H9 (cell line): ENCODE measurements around the gene TANGO6. TPM values are rescaled to one million over a fixed set of nuclear protein-coding genes. Genes with fewer than 3 reads are reported as not detected.

Experiments
- DNase-seq: peaks from one replicate; pipeline ENCODE4 v3.0.0-alpha.2; 2017
- H2AFZ ChIP-seq: one replicate; pipeline ENCODE4 v1.6.1; 2013; ENCODE audit warnings: mild to moderate bottlenecking, low read length, control low read depth, moderate library complexity
- H2AK5ac ChIP-seq: 2 replicates; pipeline ENCODE4 v1.6.1; 2013; ENCODE audit warnings: low read length, control low read depth, mixed read lengths; ENCODE audit not compliant: insufficient read length
- H2BK120ac ChIP-seq: one replicate; pipeline ENCODE4 v1.6.1; 2013; ENCODE audit warnings: low read depth, mild to moderate bottlenecking, low read length, control low read depth, inconsistent platforms; ENCODE audit not compliant: poor library complexity, severe bottlenecking
- H2BK12ac ChIP-seq: 2 replicates; pipeline ENCODE4 v1.6.1; 2013; ENCODE audit warnings: low read length, control low read depth, mixed read lengths, low read depth; ENCODE audit not compliant: insufficient read length
- H2BK15ac ChIP-seq: 2 replicates; pipeline ENCODE4 v1.6.1; 2013; ENCODE audit warnings: low read depth, low read length, control low read depth
- H2BK20ac ChIP-seq: one replicate; pipeline ENCODE4 v1.6.1; 2013; ENCODE audit warnings: low read depth, mild to moderate bottlenecking, low read length, control low read depth, inconsistent platforms; ENCODE audit not compliant: poor library complexity, severe bottlenecking
- H2BK5ac ChIP-seq: 2 replicates; pipeline ENCODE4 v1.6.1; 2013; ENCODE audit warnings: low read length, control low read depth, mixed read lengths; ENCODE audit not compliant: insufficient read length
- H3K14ac ChIP-seq: 2 replicates; pipeline ENCODE4 v1.6.1; 2013; ENCODE audit warnings: low read length, control low read depth; ENCODE audit not compliant: insufficient read depth
- H3K18ac ChIP-seq: 2 replicates; pipeline ENCODE4 v1.6.1; 2013; ENCODE audit warnings: low read depth, mild to moderate bottlenecking, mixed read lengths, low read length, control low read depth; ENCODE audit not compliant: insufficient read length
- H3K23ac ChIP-seq: 2 replicates; pipeline ENCODE4 v1.6.1; 2013; ENCODE audit warnings: low read length, control low read depth, mixed read lengths, low read depth; ENCODE audit not compliant: insufficient read length
- H3K23me2 ChIP-seq: 2 replicates; pipeline ENCODE4 v1.6.1; 2013; ENCODE audit warnings: low read depth, mild to moderate bottlenecking, mixed read lengths, low read length, control low read depth; ENCODE audit not compliant: insufficient read length, poor library complexity, severe bottlenecking
- H3K27ac ChIP-seq: 2 replicates; pipeline ENCODE4 v1.5.1; 2013; ENCODE audit warnings: low read length, control low read depth, mixed read lengths, low read depth; ENCODE audit not compliant: insufficient read length
- H3K27me3 ChIP-seq: 2 replicates; pipeline ENCODE4 v1.6.1; 2013; ENCODE audit warnings: low read length, control low read depth, inconsistent platforms; ENCODE audit not compliant: insufficient read depth
- H3K4ac ChIP-seq: 2 replicates; pipeline ENCODE4 v1.6.1; 2013; ENCODE audit warnings: low read depth, mild to moderate bottlenecking, control low read depth, inconsistent platforms, low read length, moderate library complexity
- H3K4me1 ChIP-seq: 2 replicates; pipeline ENCODE4 v1.6.1; 2013; ENCODE audit warnings: low read length, control low read depth, inconsistent platforms; ENCODE audit not compliant: insufficient read depth
- H3K4me2 ChIP-seq: 2 replicates; pipeline ENCODE4 v1.6.1; 2013; ENCODE audit warnings: low read length, control low read depth, mixed read lengths; ENCODE audit not compliant: insufficient read length, insufficient read depth
- H3K56ac ChIP-seq: 2 replicates; pipeline ENCODE4 v1.6.1; 2013; ENCODE audit warnings: low read depth, mild to moderate bottlenecking, mixed read lengths, low read length, control low read depth; ENCODE audit not compliant: insufficient read length
- H3K79me1 ChIP-seq: 2 replicates; pipeline ENCODE4 v1.6.1; 2013; ENCODE audit warnings: low read depth, mild to moderate bottlenecking, moderate library complexity, low read length, control low read depth, inconsistent platforms; ENCODE audit not compliant: insufficient read depth, poor library complexity, severe bottlenecking
- H3K79me2 ChIP-seq: 2 replicates; pipeline ENCODE4 v1.6.1; 2013; ENCODE audit warnings: low read length, control low read depth, inconsistent platforms; ENCODE audit not compliant: insufficient read depth
- H3K9ac ChIP-seq: 2 replicates; pipeline ENCODE4 v1.6.1; 2013; ENCODE audit warnings: low read length, control low read depth, mixed read lengths; ENCODE audit not compliant: insufficient read length; ENCODE audit errors: extremely low read depth
- H3K9me3 ChIP-seq: one replicate; pipeline ENCODE4 v1.6.1; 2013; ENCODE audit warnings: low read depth, low read length, inconsistent platforms; ENCODE audit not compliant: control insufficient read depth
- H3T11ph ChIP-seq: one replicate; pipeline ENCODE4 v1.6.1; 2013; ENCODE audit warnings: mild to moderate bottlenecking, low read length, control low read depth, inconsistent platforms
- H4K20me1 ChIP-seq: one replicate; pipeline ENCODE4 v1.6.1; 2013; ENCODE audit not compliant: control insufficient read depth, insufficient read length, insufficient read depth
- H4K5ac ChIP-seq: 2 replicates; pipeline ENCODE4 v1.6.1; 2013; ENCODE audit warnings: low read depth, mild to moderate bottlenecking, mixed read lengths, low read length, control low read depth; ENCODE audit not compliant: insufficient read length
- H4K8ac ChIP-seq: replicated peaks from 2 replicates; pipeline ENCODE4 v1.6.1; 2013; ENCODE audit warnings: low read length, control low read depth, mixed read lengths, low read depth; ENCODE audit not compliant: insufficient read length
- H4K91ac ChIP-seq: 2 replicates; pipeline ENCODE4 v1.6.1; 2013; ENCODE audit warnings: low read depth, mild to moderate bottlenecking, moderate library complexity, mixed read lengths, low read length, control low read depth; ENCODE audit not compliant: insufficient read length
- H3K27ac Mint-ChIP-seq, 3 experiments: 2 replicates in 2 of 3; 3 replicates in 1 of 3; pipeline ENCODE4 v1.8.0; 2020 to 2021; ENCODE audit warnings: mixed read lengths in 3 of 3, mild to moderate bottlenecking in 1 of 3, moderate library complexity in 1 of 3
- H3K27me3 Mint-ChIP-seq: 2 replicates; pipeline ENCODE4 v1.8.0; 2021; ENCODE audit warnings: low read depth, mild to moderate bottlenecking, moderate library complexity, mixed read lengths
- H3K36me3 Mint-ChIP-seq, 3 experiments: 2 replicates in 2 of 3; 3 replicates in 1 of 3; pipeline ENCODE4 v1.8.0; 2020 to 2021; ENCODE audit warnings: low read depth in 3 of 3, mixed read lengths in 3 of 3; ENCODE audit not compliant: insufficient read depth in 1 of 3
- H3K4me1 Mint-ChIP-seq, 2 experiments: 2 replicates each; pipeline ENCODE4 v1.8.0; 2020; ENCODE audit warnings: mixed read lengths in 2 of 2
- H3K4me3 Mint-ChIP-seq, 2 experiments: 2 replicates in 1 of 2; 3 replicates in 1 of 2; pipeline ENCODE4 v1.8.0; 2020 to 2021; ENCODE audit warnings: mild to moderate bottlenecking in 2 of 2, mixed read lengths in 2 of 2, moderate library complexity in 1 of 2
- H3K9me3 Mint-ChIP-seq, 2 experiments: 2 replicates in 1 of 2; 3 replicates in 1 of 2; pipeline ENCODE4 v1.8.0; 2020; ENCODE audit warnings: mild to moderate bottlenecking in 2 of 2, mixed read lengths in 2 of 2, moderate library complexity in 1 of 2
- WGBS: extraction: QIAGEN DNeasy Blood & Tissue Kit; methylation state at CpG from one replicate; pipeline ENCODE4 v1.1.7; 2013; ENCODE audit warnings: missing lambda C conversion rate, low lambda C conversion rate, mixed read lengths; ENCODE audit not compliant: insufficient read length; ENCODE audit errors: extremely low coverage; 5-methylcytosine and 5-hydroxymethylcytosine counted together
- total RNA-seq: library from RNA; stranded (reverse); gene quantifications from 2 replicates; pipeline ENCODE4 v1.2.1, GENCODE V29; 2021
- TF ChIP-seq, protein P1 (sequence below): fragments of 200-600 bp; sonication (generic); conservative IDR thresholded peaks from 3 replicates; pipeline ENCODE4 v1.8.0; 2021; ENCODE audit warnings: antibody characterized with exemption, mild to moderate bottlenecking

TANGO6 gene
- total RNA-seq, 1 experiment from 2014 or later = 12.0 TPM

- no peaks in the 10 kb centered on the region for H3K9me3 ChIP-seq
- H3K79me1 ChIP-seq = no peaks in the 10 kb centered on the region
- H2AFZ ChIP-seq = no peak overlapping the region
- H3K4me1 Mint-ChIP-seq = peaks cover 3 to 8% of the 10 kb centered on the region in 2 experiments
- no peak overlapping the region for H3K56ac ChIP-seq
- H3K9me3 Mint-ChIP-seq = peaks cover 3 to 4% of the 10 kb centered on the region in 2 experiments; a peak in 2 of 5 replicates
- TF ChIP-seq, protein P1, sequence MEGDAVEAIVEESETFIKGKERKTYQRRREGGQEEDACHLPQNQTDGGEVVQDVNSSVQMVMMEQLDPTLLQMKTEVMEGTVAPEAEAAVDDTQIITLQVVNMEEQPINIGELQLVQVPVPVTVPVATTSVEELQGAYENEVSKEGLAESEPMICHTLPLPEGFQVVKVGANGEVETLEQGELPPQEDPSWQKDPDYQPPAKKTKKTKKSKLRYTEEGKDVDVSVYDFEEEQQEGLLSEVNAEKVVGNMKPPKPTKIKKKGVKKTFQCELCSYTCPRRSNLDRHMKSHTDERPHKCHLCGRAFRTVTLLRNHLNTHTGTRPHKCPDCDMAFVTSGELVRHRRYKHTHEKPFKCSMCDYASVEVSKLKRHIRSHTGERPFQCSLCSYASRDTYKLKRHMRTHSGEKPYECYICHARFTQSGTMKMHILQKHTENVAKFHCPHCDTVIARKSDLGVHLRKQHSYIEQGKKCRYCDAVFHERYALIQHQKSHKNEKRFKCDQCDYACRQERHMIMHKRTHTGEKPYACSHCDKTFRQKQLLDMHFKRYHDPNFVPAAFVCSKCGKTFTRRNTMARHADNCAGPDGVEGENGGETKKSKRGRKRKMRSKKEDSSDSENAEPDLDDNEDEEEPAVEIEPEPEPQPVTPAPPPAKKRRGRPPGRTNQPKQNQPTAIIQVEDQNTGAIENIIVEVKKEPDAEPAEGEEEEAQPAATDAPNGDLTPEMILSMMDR = no peak
- peak overlapping the region; percentile 2 to 40 (median 27); a peak in 3 of 7 replicates for H3K27ac Mint-ChIP-seq
- H2BK5ac ChIP-seq = no peak overlapping the region
- no peak overlapping the region for H2AK5ac ChIP-seq
- H3K36me3 Mint-ChIP-seq = peaks cover 0 to 25% (median 3%) of the 10 kb centered on the region in 3 experiments; a peak in 4 of 7 replicates
- H3K79me2 ChIP-seq = no peaks in the 10 kb centered on the region
- DNase-seq = no peak
- no peak overlapping the region for H2BK20ac ChIP-seq
- no peak overlapping the region for H3K4ac ChIP-seq
- no peak overlapping the region for H3T11ph ChIP-seq
- no peak overlapping the region for H4K8ac ChIP-seq
- H3K27me3 Mint-ChIP-seq = no peaks in the 10 kb centered on the region
- no peak overlapping the region for H4K5ac ChIP-seq
- H3K23ac ChIP-seq = no peak overlapping the region
- no peak overlapping the region for H3K14ac ChIP-seq
- no peak overlapping the region for H2BK120ac ChIP-seq
- H4K20me1 ChIP-seq = no peaks in the 10 kb centered on the region
- H3K4me3 Mint-ChIP-seq = no peak overlapping the region; a peak in 1 of 5 replicates
- no peak overlapping the region for H4K91ac ChIP-seq
- H3K27me3 ChIP-seq = no peaks in the 10 kb centered on the region
- no peak overlapping the region for H3K18ac ChIP-seq
- no peak overlapping the region for H2BK15ac ChIP-seq
- H3K9ac ChIP-seq = no peak overlapping the region
- no CpG with 5 or more reads among the region's 15 CpGs for WGBS
- no peak overlapping the region for H2BK12ac ChIP-seq
- no peaks in the 10 kb centered on the region for H3K23me2 ChIP-seq
- no peak overlapping the region for H3K4me2 ChIP-seq
- no peaks in the 10 kb centered on the region for H3K4me1 ChIP-seq
- no peak overlapping the region for H3K27ac ChIP-seq
Observed at GRCh38 chr16:68860978-68861892, 17.9 kb downstream of the TANGO6 start.
